ENCODE data around the gene PTPRZ1.

PTPRZ1 gene

GRCh38 chr7:121878918-121879464 is 6.0 kb downstream of the PTPRZ1 start:
- Histone ChIP-seq H3K9me2 (replicated peaks; ENCODE audit: insufficient read depth, low read length) (no peaks in the 10 kb centered on the region), H3K4me3 (ENCODE audit: insufficient read depth, low read length, poor library complexity, severe bottlenecking) (no peak overlapping the region), H3K27me3 (ENCODE audit: low read length) (no peaks in the 10 kb centered on the region), H3K9ac (ENCODE audit: low read length) (no peak overlapping the region), H4K20me1 (ENCODE audit: low read depth, low read length) (no peaks in the 10 kb centered on the region), H3K36me3 (ENCODE audit: low read length) (no peaks in the 10 kb centered on the region), H3K27ac (ENCODE audit: low read depth, low read length) (no peak overlapping the region), H3K79me2 (ENCODE audit: insufficient read depth, low read length) (no peaks in the 10 kb centered on the region), H3K9me3 (ENCODE audit: insufficient read depth, low read length) (no peaks in the 10 kb centered on the region), H2AFZ (ENCODE audit: low read depth, low read length, severe bottlenecking) (no peak overlapping the region), H3K4me2 (ENCODE audit: low read depth, low read length, poor library complexity, severe bottlenecking) (no peak overlapping the region), H3F3A (ENCODE audit: insufficient read depth) (no peaks in the 10 kb centered on the region)
- TF ChIP-seq CTCF (IDR thresholded peaks at IDR 0.05; ENCODE audit: insufficient read depth, low read length, poor library complexity, severe bottlenecking), result no peak
- no peak for TF ChIP-seq EZH2phosphoT487 (conservative IDR thresholded peaks at IDR 0.05; ENCODE audit: low read length)

GRCh38 chr7:121879544-121879943 is 6.6 kb downstream of the PTPRZ1 start:
- no peak overlapping the region for H2AFZ ChIP-seq (ENCODE audit: low read depth, low read length, severe bottlenecking)
- H3K27ac ChIP-seq (ENCODE audit: low read depth, low read length), result no peak overlapping the region
- no peaks in the 10 kb centered on the region for H3K79me2 ChIP-seq (ENCODE audit: insufficient read depth, low read length)
- H3K9me2 ChIP-seq (replicated peaks; ENCODE audit: insufficient read depth, low read length), result no peaks in the 10 kb centered on the region
- no peak for TF ChIP-seq CTCF (IDR thresholded peaks at IDR 0.05; ENCODE audit: insufficient read depth, low read length, poor library complexity, severe bottlenecking)
- no peak for TF ChIP-seq EZH2phosphoT487 (conservative IDR thresholded peaks at IDR 0.05; ENCODE audit: low read length)
- no peaks in the 10 kb centered on the region for H3K9me3 ChIP-seq (ENCODE audit: insufficient read depth, low read length)
- no peaks in the 10 kb centered on the region for H3F3A ChIP-seq (ENCODE audit: insufficient read depth)
- H3K4me3 ChIP-seq (ENCODE audit: insufficient read depth, low read length, poor library complexity, severe bottlenecking), result no peak overlapping the region
- H3K9ac ChIP-seq (ENCODE audit: low read length), result no peak overlapping the region
- no peaks in the 10 kb centered on the region for H3K36me3 ChIP-seq (ENCODE audit: low read length)
- no peaks in the 10 kb centered on the region for H4K20me1 ChIP-seq (ENCODE audit: low read depth, low read length)
- H3K4me2 ChIP-seq (ENCODE audit: low read depth, low read length, poor library complexity, severe bottlenecking), result no peak overlapping the region
- no peaks in the 10 kb centered on the region for H3K27me3 ChIP-seq (ENCODE audit: low read length)

GRCh38 chr7:121882731-121883130 is 9.8 kb downstream of the PTPRZ1 start:
- H3K27ac ChIP-seq (ENCODE audit: low read depth, low read length), result no peak overlapping the region

More at GRCh38 chr7:121882731-121883130, 9.8 kb downstream of the PTPRZ1 start:
- H3K4me3 ChIP-seq (ENCODE audit: insufficient read depth, low read length, poor library complexity, severe bottlenecking), result no peak overlapping the region
- H2AFZ ChIP-seq (ENCODE audit: low read depth, low read length, severe bottlenecking), result no peak overlapping the region
- no peaks in the 10 kb centered on the region for H3K27me3 ChIP-seq (ENCODE audit: low read length)
- H3K79me2 ChIP-seq (ENCODE audit: insufficient read depth, low read length), result no peaks in the 10 kb centered on the region
- no peaks in the 10 kb centered on the region for H3K36me3 ChIP-seq (ENCODE audit: low read length)
- TF ChIP-seq EZH2phosphoT487 (conservative IDR thresholded peaks at IDR 0.05; ENCODE audit: low read length) (no peak), CTCF (IDR thresholded peaks at IDR 0.05; ENCODE audit: insufficient read depth, low read length, poor library complexity, severe bottlenecking) (no peak)
- H3K9me2 ChIP-seq (replicated peaks; ENCODE audit: insufficient read depth, low read length), result no peaks in the 10 kb centered on the region
- H3K9ac ChIP-seq (ENCODE audit: low read length), result no peak overlapping the region
- no peaks in the 10 kb centered on the region for H3F3A ChIP-seq (ENCODE audit: insufficient read depth)
- no peaks in the 10 kb centered on the region for H3K9me3 ChIP-seq (ENCODE audit: insufficient read depth, low read length)
- no peak overlapping the region for H3K4me2 ChIP-seq (ENCODE audit: low read depth, low read length, poor library complexity, severe bottlenecking)
- H4K20me1 ChIP-seq (ENCODE audit: low read depth, low read length), result no peaks in the 10 kb centered on the region

Measured in SU-DHL-6 (cell line).